HG03064 (cell line): ENCODE data around the gene CSTF1.

Experiments
- ATAC-seq: cut with Tn5 transposase; IDR thresholded peaks from one replicate; pipeline ENCODE4 v1.9.1; 2021; ENCODE audit warnings: low read depth; ENCODE audit not compliant: unreplicated experiment

The CSTF1 gene

DNA sequence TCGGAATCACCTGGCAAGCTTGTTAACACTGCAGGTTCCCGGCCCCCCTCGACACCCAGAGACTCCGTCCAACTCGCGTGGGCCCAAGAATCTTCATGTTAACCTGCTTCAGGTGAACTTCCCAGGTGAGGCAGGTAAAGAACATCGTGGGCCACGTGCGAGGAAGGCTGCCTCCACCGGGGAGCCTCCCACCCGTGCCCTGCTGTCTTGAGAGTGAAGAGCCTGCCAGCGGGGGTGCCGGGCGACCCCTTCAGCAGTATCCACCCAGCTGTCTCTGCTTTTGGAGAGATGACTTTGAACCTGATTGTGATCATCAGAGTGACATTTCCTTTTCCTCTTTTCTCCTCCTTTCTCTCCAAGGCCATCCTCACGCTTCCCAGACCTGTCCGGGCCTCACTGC, 53.1 kb downstream of the CSTF1 start:
- no peak for ATAC-seq

DNA sequence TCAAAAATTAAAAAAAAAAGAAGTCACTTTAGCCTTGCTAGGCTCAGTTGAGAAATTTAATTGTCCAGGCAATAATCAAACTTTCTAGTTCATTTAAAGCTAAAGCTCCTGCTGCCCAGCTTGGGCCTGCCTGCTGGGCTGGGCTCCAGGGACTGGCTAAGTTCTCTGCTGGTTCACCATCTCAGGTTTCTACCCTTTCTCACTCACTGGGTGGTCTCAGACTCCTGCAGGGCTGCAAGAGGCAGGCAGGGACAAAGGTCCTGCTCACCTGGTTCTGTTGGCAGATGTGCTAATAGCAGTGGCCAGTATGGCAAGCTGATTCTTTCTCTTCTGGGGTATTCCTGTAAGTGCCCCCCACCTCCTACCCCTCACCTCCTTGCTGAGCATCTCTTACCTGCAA, 54.8 kb downstream of the CSTF1 start:
- no peak for ATAC-seq

DNA sequence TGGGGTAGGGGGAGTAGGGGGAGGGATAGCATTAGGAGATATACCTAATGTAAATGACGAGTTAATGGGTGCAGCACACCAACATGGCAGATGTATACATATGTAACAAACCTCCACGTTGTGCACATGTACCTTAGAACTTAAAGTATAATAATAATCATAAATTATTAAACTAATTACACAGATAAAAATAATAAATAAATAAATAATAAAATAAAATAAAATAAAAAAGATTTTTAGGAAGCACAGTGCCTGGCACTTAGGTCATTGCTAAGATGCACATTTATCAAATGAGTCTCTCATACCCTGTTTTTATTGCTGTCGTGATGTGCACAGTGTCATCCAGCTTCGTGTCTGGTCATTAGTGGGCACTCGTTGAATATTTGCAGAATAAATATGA, 57.0 kb downstream of the CSTF1 start:
- no peak for ATAC-seq

DNA sequence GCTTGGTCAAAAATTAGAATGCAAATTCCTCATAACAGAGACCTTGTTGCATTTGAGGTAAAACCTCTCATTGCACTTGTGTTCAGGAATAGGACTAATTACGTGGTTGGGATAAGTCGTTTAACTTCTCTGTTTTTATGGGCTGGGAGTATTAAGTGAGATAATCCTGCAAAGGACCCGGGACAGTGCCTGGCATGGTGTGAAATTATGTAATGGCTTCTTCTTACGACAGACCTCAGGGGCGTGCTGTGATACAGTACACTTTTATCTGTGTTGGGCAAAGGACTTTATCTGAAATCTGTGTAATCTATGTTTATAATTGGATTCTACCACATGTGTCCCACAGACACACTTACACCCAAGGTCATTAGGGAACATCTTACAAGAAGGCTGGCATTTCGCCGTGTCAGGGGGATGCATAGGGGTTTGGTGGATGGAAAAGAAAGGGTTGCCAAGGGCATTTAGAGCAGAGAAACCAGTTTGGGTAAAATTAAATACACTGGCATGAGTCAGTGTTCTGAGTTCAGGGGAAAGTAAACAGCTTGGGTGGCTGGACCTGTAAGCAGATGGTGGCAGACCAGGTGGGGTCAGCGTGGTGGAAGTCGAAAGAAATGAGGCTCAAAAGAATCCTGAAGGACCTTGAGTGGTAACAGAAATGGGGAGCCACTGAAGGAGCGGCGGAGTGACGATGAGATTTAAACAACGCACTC, 58.8 kb downstream of the CSTF1 start:
- no peak for ATAC-seq

DNA sequence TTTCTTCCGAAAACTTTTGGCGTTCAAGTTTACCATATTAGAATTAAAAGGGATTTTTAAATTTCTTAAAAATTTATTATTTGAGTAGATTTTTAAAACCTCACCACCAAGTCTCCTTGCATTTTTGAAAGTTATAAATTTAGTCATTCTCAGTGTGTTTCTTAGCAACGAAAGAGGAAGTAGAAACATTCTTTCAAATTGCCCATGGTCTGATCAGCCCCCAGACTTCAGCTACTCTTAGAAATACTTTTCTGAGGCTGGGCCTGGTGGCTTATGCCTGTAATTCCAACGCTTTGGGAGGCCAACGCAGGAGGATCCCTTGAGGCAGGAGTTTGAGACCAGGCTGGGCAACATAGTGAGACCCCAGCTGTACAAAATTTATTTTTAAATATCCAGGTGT, 60.9 kb downstream of the CSTF1 start:
- no peak for ATAC-seq

DNA sequence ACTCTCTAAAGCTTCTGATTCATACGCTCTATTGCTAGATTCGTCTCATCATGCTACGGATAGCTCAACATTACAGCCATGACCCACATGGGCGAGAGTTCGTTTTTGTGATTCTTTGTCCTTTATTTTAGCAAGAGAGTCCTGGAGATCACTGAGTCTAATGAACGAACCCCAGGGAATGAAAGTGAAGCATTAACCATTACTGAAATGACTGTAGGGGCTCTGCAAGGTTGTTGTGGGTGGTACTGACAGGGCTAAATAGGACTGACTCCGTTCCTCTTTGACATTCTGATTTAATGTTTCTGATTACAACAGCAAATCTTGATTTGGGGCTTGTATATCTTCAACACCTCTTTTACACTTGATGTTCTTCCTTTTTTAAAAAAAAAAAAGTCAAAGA, 62.3 kb downstream of the CSTF1 start:
- ATAC-seq, result peak; percentile 87
